ENCODE results near the gene CATSPERD.
A peak's percentile ranks its signal among the peaks of the same experiment; 100 is the strongest.

The CATSPERD gene

GRCh38 chr19:5678071-5678718 is 42.2 kb upstream of the CATSPERD start:
- WGBS, 2 experiments (ENCODE audit: insufficient coverage in 2 of 2): 90 to 97% methylated on average over 14 to 17 of the region's 22 CpGs
- H3K9me3 ChIP-seq (ENCODE audit: control insufficient read depth, low read length): no peaks in the 10 kb centered on the region
- peaks cover 12% of the 10 kb centered on the region for H3K36me3 ChIP-seq (ENCODE audit: control insufficient read depth, insufficient read depth, low read length)
- no peaks in the 10 kb centered on the region for H3K4me1 ChIP-seq (ENCODE audit: control insufficient read depth, insufficient read depth, low read length, poor library complexity, severe bottlenecking)
- H3K4me3 ChIP-seq (ENCODE audit: extremely low read depth, insufficient read depth, low read length, poor library complexity, severe bottlenecking): no peak overlapping the region
- no peak overlapping the region for H3K27ac ChIP-seq (ENCODE audit: low read depth, low read length, severe bottlenecking)

GRCh38 chr19:5679289-5680083 is 41.0 kb upstream of the CATSPERD start:
- Histone ChIP-seq H3K27ac (ENCODE audit: low read depth, low read length, severe bottlenecking) (peak overlapping the region; percentile 41), H3K36me3 (ENCODE audit: control insufficient read depth, insufficient read depth, low read length) (peaks cover 8% of the 10 kb centered on the region), H3K4me3 (ENCODE audit: extremely low read depth, insufficient read depth, low read length, poor library complexity, severe bottlenecking) (peak overlapping the region; percentile 69), H3K4me1 (ENCODE audit: control insufficient read depth, insufficient read depth, low read length, poor library complexity, severe bottlenecking) (no peaks in the 10 kb centered on the region), H3K9me3 (ENCODE audit: control insufficient read depth, low read length) (no peaks in the 10 kb centered on the region)
- 61 to 72% methylated on average over 19 to 22 of the region's 26 CpGs for WGBS, 2 experiments (ENCODE audit: insufficient coverage in 2 of 2)

- no peaks in the 10 kb centered on the region for H3K4me1 ChIP-seq (ENCODE audit: control insufficient read depth, insufficient read depth, low read length, poor library complexity, severe bottlenecking)
- H3K4me3 ChIP-seq (ENCODE audit: extremely low read depth, insufficient read depth, low read length, poor library complexity, severe bottlenecking): peak overlapping the region; percentile 69
- WGBS, 2 experiments (ENCODE audit: insufficient coverage in 2 of 2): 1 to 3% methylated on average over 13 to 14 of the region's 23 CpGs
- no peaks in the 10 kb centered on the region for H3K9me3 ChIP-seq (ENCODE audit: control insufficient read depth, low read length)
- H3K36me3 ChIP-seq (ENCODE audit: control insufficient read depth, insufficient read depth, low read length): peaks cover 8% of the 10 kb centered on the region
- H3K27ac ChIP-seq (ENCODE audit: low read depth, low read length, severe bottlenecking): peak overlapping the region; percentile 41
Observed at GRCh38 chr19:5680084-5680436, 40.4 kb upstream of the CATSPERD start.

- Histone ChIP-seq H3K9me3 (ENCODE audit: control insufficient read depth, low read length) (no peaks in the 10 kb centered on the region), H3K4me3 (ENCODE audit: extremely low read depth, insufficient read depth, low read length, poor library complexity, severe bottlenecking) (peak within 1 kb of the TSS; percentile 69), H3K27ac (ENCODE audit: low read depth, low read length, severe bottlenecking) (peak within 1 kb of the TSS; percentile 94), H3K4me1 (ENCODE audit: control insufficient read depth, insufficient read depth, low read length, poor library complexity, severe bottlenecking) (no peaks in the 10 kb centered on the region), H3K36me3 (ENCODE audit: control insufficient read depth, insufficient read depth, low read length) (peaks cover 8% of the 10 kb centered on the region)
- 0 to 4% methylated on average over 78 to 84 of the region's 94 CpGs for WGBS, 2 experiments (ENCODE audit: insufficient coverage in 2 of 2)
Observed at GRCh38 chr19:5680437-5681368, 39.7 kb upstream of the CATSPERD start, which contains the start of the genes HSD11B1L and MICOS13. Gene HSD11B1L (plus strand): TSS chr19:5681027. CDS start chr19:5684833, 3,806 bp downstream. Gene MICOS13 (minus strand): TSS chr19:5680516. CDS start chr19:5680486, 30 bp downstream.

- Histone ChIP-seq H3K9me3 (ENCODE audit: control insufficient read depth, low read length) (no peaks in the 10 kb centered on the region), H3K4me3 (ENCODE audit: extremely low read depth, insufficient read depth, low read length, poor library complexity, severe bottlenecking) (peak overlapping the region; percentile 69), H3K27ac (ENCODE audit: low read depth, low read length, severe bottlenecking) (no peak overlapping the region), H3K4me1 (ENCODE audit: control insufficient read depth, insufficient read depth, low read length, poor library complexity, severe bottlenecking) (no peaks in the 10 kb centered on the region), H3K36me3 (ENCODE audit: control insufficient read depth, insufficient read depth, low read length) (peaks cover 8% of the 10 kb centered on the region)
- WGBS, 2 experiments (ENCODE audit: insufficient coverage in 2 of 2): 81 to 87% methylated on average over 14 to 17 of the region's 17 CpGs
Observed at GRCh38 chr19:5681391-5682106, 38.9 kb upstream of the CATSPERD start.

- Histone ChIP-seq H3K4me3 (ENCODE audit: extremely low read depth, insufficient read depth, low read length, poor library complexity, severe bottlenecking) (no peak overlapping the region), H3K4me1 (ENCODE audit: control insufficient read depth, insufficient read depth, low read length, poor library complexity, severe bottlenecking) (no peaks in the 10 kb centered on the region), H3K36me3 (ENCODE audit: control insufficient read depth, insufficient read depth, low read length) (peaks cover 3% of the 10 kb centered on the region), H3K9me3 (ENCODE audit: control insufficient read depth, low read length) (no peaks in the 10 kb centered on the region), H3K27ac (ENCODE audit: low read depth, low read length, severe bottlenecking) (no peak overlapping the region)
- WGBS, 2 experiments (ENCODE audit: insufficient coverage in 2 of 2): 93 to 97% methylated on average over 3 of the region's 3 CpGs
Observed at GRCh38 chr19:5682107-5682482, 38.3 kb upstream of the CATSPERD start.

- 89 to 96% methylated on average over 8 to 9 of the region's 10 CpGs for WGBS, 2 experiments (ENCODE audit: insufficient coverage in 2 of 2)
Observed at GRCh38 chr19:5683177-5683886, 37.1 kb upstream of the CATSPERD start.

GRCh38 chr19:5684694-5685430 is 35.6 kb upstream of the CATSPERD start:
- Histone ChIP-seq H3K36me3 (ENCODE audit: control insufficient read depth, insufficient read depth, low read length) (no peaks in the 10 kb centered on the region), H3K9me3 (ENCODE audit: control insufficient read depth, low read length) (no peaks in the 10 kb centered on the region), H3K4me1 (ENCODE audit: control insufficient read depth, insufficient read depth, low read length, poor library complexity, severe bottlenecking) (no peaks in the 10 kb centered on the region), H3K4me3 (ENCODE audit: extremely low read depth, insufficient read depth, low read length, poor library complexity, severe bottlenecking) (no peak overlapping the region), H3K27ac (ENCODE audit: low read depth, low read length, severe bottlenecking) (no peak overlapping the region)
- whole genome bisulfite sequencing, 2 experiments (ENCODE audit: insufficient coverage in 2 of 2): 89 to 95% methylated on average over 16 to 20 of the region's 22 CpGs

More at GRCh38 chr19:5683177-5683886, 37.1 kb upstream of the CATSPERD start:
- no peaks in the 10 kb centered on the region for H3K36me3 ChIP-seq (ENCODE audit: control insufficient read depth, insufficient read depth, low read length)
- no peaks in the 10 kb centered on the region for H3K4me1 ChIP-seq (ENCODE audit: control insufficient read depth, insufficient read depth, low read length, poor library complexity, severe bottlenecking)
- H3K9me3 ChIP-seq (ENCODE audit: control insufficient read depth, low read length): no peaks in the 10 kb centered on the region
- no peak overlapping the region for H3K4me3 ChIP-seq (ENCODE audit: extremely low read depth, insufficient read depth, low read length, poor library complexity, severe bottlenecking)
- H3K27ac ChIP-seq (ENCODE audit: low read depth, low read length, severe bottlenecking): no peak overlapping the region

- no peaks in the 10 kb centered on the region for H3K4me1 ChIP-seq (ENCODE audit: control insufficient read depth, insufficient read depth, low read length, poor library complexity, severe bottlenecking)
- WGBS, 2 experiments (ENCODE audit: insufficient coverage in 2 of 2): 66 to 73% methylated on average over 10 to 14 of the region's 16 CpGs
- H3K36me3 ChIP-seq (ENCODE audit: control insufficient read depth, insufficient read depth, low read length): peaks cover 5% of the 10 kb centered on the region
- no peaks in the 10 kb centered on the region for H3K9me3 ChIP-seq (ENCODE audit: control insufficient read depth, low read length)
- H3K4me3 ChIP-seq (ENCODE audit: extremely low read depth, insufficient read depth, low read length, poor library complexity, severe bottlenecking): peak overlapping the region; percentile 53
- peak overlapping the region; percentile 29 for H3K27ac ChIP-seq (ENCODE audit: low read depth, low read length, severe bottlenecking)
Observed at GRCh38 chr19:5686326-5686646, 34.2 kb upstream of the CATSPERD start.
